OCI-LY3 (cell line): ENCODE results near the gene LHFPL6.

Experiments used
- H2AFZ ChIP-seq: fragments of 200-600, 300-600 bp; shearing (Covaris generic); 2 replicates; pipeline ENCODE4 v1.6.0; 2014; ENCODE audit warnings: antibody characterized with exemption, low read depth, low read length
- H3K27ac ChIP-seq: fragments of 200-600, 300-600 bp; sonication (generic); 2 replicates; pipeline ENCODE4 v1.5.1; 2014; ENCODE audit warnings: mild to moderate bottlenecking, low read length, moderate library complexity, mixed read lengths
- H3K27me3 ChIP-seq: fragments of 200-600, 300-600 bp; sonication (generic); 2 replicates; pipeline ENCODE4 v1.6.1; 2014; ENCODE audit warnings: low read depth, low read length, mixed read lengths
- H3K36me3 ChIP-seq: fragments of 200-600, 300-600 bp; sonication (generic); replicated peaks from 2 replicates; pipeline ENCODE3; 2014; ENCODE audit warnings: low read depth, low read length, mixed read lengths
- H3K4me1 ChIP-seq: fragments of 300-600, 200-600 bp; sonication (generic); 2 replicates; pipeline ENCODE4 v1.6.1; 2014; ENCODE audit warnings: low read length, mixed read lengths
- H3K4me2 ChIP-seq: fragments of 200-600, 300-600 bp; sonication (generic); 2 replicates; pipeline ENCODE4 v1.6.1; 2014; ENCODE audit warnings: low read length, mixed read lengths
- H3K4me3 ChIP-seq: fragments of 300-600, 200-600 bp; sonication (generic); 2 replicates; pipeline ENCODE4 v1.5.1; 2014; ENCODE audit warnings: antibody characterized with exemption, mild to moderate bottlenecking, low read length, moderate library complexity
- H3K79me2 ChIP-seq: fragments of 300-600, 200-600 bp; shearing (Covaris generic); 2 replicates; pipeline ENCODE4 v1.6.1; 2014; ENCODE audit warnings: mild to moderate bottlenecking, low read length, mixed read lengths
- H3K9ac ChIP-seq: fragments of 300-600, 200-600 bp; shearing (Covaris generic); 2 replicates; pipeline ENCODE4 v1.6.0; 2014; ENCODE audit warnings: mild to moderate bottlenecking, low read length, moderate library complexity
- H3K9me3 ChIP-seq: fragments of 200-600, 300-600 bp; shearing (Covaris generic); 2 replicates; pipeline ENCODE4 v1.6.1; 2014; ENCODE audit warnings: low read length, mixed read lengths; ENCODE audit not compliant: insufficient read depth
- H4K20me1 ChIP-seq: fragments of 200-600, 300-600 bp; sonication (generic); 2 replicates; pipeline ENCODE4 v1.6.1; 2016; ENCODE audit warnings: low read length, mixed read lengths; ENCODE audit not compliant: insufficient read depth
- EZH2phosphoT487 ChIP-seq: fragments of 200-600 bp; shearing (Covaris generic); IDR thresholded peaks from 2 replicates; pipeline ENCODE4 v1.6.1; 2018; ENCODE audit warnings: antibody characterized with exemption, mixed run types, low read depth
- TF ChIP-seq, protein P1 (sequence below): fragments of 200-600, 300-600 bp; sonication (generic); IDR thresholded peaks from 2 replicates; pipeline ENCODE4 v1.5.1; 2014; ENCODE audit warnings: antibody characterized with exemption, low read length, low read depth

The LHFPL6 gene

GRCh38 chr13:39397896-39398265, 205.1 kb downstream of the LHFPL6 start:
- Histone ChIP-seq H3K36me3 (no peaks in the 10 kb centered on the region), H3K79me2 (no peaks in the 10 kb centered on the region), H2AFZ (no peak overlapping the region), H3K4me2 (no peak overlapping the region), H3K9me3 (no peaks in the 10 kb centered on the region), H3K4me1 (peaks cover 12% of the 10 kb centered on the region), H4K20me1 (no peaks in the 10 kb centered on the region), H3K27ac (no peak overlapping the region), H3K9ac (no peak overlapping the region), H3K27me3 (no peaks in the 10 kb centered on the region), H3K4me3 (no peak overlapping the region)
- no peak for TF ChIP-seq EZH2phosphoT487
- TF ChIP-seq, protein P1, sequence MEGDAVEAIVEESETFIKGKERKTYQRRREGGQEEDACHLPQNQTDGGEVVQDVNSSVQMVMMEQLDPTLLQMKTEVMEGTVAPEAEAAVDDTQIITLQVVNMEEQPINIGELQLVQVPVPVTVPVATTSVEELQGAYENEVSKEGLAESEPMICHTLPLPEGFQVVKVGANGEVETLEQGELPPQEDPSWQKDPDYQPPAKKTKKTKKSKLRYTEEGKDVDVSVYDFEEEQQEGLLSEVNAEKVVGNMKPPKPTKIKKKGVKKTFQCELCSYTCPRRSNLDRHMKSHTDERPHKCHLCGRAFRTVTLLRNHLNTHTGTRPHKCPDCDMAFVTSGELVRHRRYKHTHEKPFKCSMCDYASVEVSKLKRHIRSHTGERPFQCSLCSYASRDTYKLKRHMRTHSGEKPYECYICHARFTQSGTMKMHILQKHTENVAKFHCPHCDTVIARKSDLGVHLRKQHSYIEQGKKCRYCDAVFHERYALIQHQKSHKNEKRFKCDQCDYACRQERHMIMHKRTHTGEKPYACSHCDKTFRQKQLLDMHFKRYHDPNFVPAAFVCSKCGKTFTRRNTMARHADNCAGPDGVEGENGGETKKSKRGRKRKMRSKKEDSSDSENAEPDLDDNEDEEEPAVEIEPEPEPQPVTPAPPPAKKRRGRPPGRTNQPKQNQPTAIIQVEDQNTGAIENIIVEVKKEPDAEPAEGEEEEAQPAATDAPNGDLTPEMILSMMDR: no peak

GRCh38 chr13:39397226-39397895, 205.6 kb downstream of the LHFPL6 start:
- Histone ChIP-seq H3K27me3 (no peaks in the 10 kb centered on the region), H3K36me3 (no peaks in the 10 kb centered on the region), H3K4me2 (no peak overlapping the region), H3K79me2 (no peaks in the 10 kb centered on the region), H3K9ac (no peak overlapping the region), H4K20me1 (no peaks in the 10 kb centered on the region), H3K4me3 (no peak overlapping the region), H3K27ac (no peak overlapping the region), H3K9me3 (no peaks in the 10 kb centered on the region), H2AFZ (no peak overlapping the region), H3K4me1 (peaks cover 12% of the 10 kb centered on the region)
- TF ChIP-seq, protein P1: no peak

DNA sequence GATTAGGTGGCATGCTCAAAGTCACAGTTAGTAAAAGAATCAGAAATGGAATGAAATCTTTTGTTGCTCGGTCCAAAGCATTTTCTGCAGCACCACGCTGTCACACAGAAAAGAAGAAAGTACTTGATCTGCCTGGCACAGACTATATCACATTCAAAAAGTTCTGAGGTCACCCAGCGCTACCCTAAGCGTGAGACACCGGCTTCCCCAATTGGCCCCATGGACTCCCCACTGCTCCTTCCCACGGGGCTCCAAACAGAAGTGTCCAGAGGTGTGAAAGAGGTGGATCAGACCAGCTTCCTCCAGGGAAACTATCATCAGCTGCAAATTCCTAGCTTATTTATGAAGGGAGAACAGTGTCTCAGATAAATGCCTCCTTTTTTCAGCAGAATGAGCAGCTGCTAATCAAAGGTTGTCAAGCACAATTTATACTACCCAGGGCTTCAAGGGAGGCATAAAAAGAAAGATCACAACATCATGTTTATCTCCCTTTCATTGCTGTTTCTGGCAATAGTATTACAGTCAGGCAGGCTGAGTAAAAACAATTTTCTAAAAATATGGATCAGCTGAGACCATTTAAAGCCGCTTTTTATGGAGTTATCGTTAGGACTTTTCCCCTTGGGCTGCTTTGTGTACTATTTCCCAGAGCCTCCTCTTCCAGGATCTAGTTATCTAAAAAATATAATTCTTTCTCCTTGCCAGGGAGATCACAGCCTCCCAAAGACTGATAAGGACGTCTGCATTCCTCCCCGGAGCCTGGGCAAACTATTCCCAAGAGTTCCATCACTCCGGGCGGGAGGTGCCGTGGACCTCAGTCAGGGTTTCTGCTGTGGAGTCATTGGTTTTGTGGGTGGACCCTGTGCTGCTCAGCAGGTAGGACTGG, 208.0 kb downstream of the LHFPL6 start:
- no peaks in the 10 kb centered on the region for H3K36me3 ChIP-seq
- H3K4me1 ChIP-seq: no peaks in the 10 kb centered on the region
- H4K20me1 ChIP-seq: no peaks in the 10 kb centered on the region
- H3K27ac ChIP-seq: no peak overlapping the region
- H3K4me3 ChIP-seq: no peak overlapping the region
- no peaks in the 10 kb centered on the region for H3K27me3 ChIP-seq
- H3K9me3 ChIP-seq: no peaks in the 10 kb centered on the region
- no peak overlapping the region for H3K4me2 ChIP-seq
- no peak for TF ChIP-seq EZH2phosphoT487
- TF ChIP-seq, protein P1: no peak
- H3K9ac ChIP-seq: no peak overlapping the region
- H2AFZ ChIP-seq: no peak overlapping the region
- no peaks in the 10 kb centered on the region for H3K79me2 ChIP-seq

GRCh38 chr13:39391761-39392160, 211.2 kb downstream of the LHFPL6 start:
- Histone ChIP-seq H3K4me1 (no peaks in the 10 kb centered on the region), H3K36me3 (no peaks in the 10 kb centered on the region), H2AFZ (no peak overlapping the region), H3K9ac (no peak overlapping the region), H3K4me2 (no peak overlapping the region), H4K20me1 (no peaks in the 10 kb centered on the region), H3K27me3 (no peaks in the 10 kb centered on the region), H3K9me3 (no peaks in the 10 kb centered on the region), H3K79me2 (no peaks in the 10 kb centered on the region), H3K27ac (no peak overlapping the region), H3K4me3 (no peak overlapping the region)
- TF ChIP-seq, protein P1: no peak
- TF ChIP-seq EZH2phosphoT487: no peak
